ENCODE data around the gene GSG1L. TPM values are rescaled to one million over a fixed set of nuclear protein-coding genes. Genes with fewer than 3 reads are reported as not detected.

GSG1L gene
- total and polyA plus RNA-seq, 4 donors, result not detected

DNA sequence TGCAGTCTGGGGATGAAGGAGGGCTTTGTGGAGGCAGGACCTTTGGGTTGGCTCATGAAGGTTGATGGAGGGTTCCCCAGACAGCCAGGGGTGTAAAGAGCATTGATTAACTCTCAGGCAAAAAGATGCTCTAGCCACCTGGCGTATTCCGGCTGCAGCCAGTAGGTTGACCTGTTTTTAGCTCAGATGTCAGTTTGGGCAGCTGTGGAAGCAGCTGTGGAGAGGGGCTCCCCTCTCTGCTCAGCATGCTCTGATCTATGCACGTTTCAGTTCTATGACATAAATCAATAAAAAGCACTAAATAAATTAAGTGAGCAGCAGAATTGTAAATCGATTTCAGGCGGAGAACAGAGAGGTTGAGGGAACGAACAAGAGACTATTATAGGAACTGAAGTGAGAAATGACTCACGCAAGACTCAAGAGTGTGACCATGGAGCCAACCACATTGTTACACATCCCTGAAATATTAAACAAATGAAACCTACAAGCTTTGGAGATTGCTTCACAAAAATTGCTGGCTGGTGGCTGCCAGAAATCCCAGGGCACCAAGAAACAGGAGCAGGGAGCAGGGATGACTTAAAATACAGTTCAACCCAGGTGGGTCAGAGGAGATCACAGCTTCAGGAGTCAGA, 111.9 kb downstream of the GSG1L start:
- no peak overlapping the region for H3K9ac ChIP-seq (ENCODE audit: low read depth in 1 of 2, low read length in 2 of 2)
- H3K9me3 ChIP-seq (ENCODE audit: control insufficient read depth in 4 of 4, low read length in 3 of 4), result peaks cover 0 to 6% (median 2%) of the 10 kb centered on the region in 4 donors
- DNase-seq (ENCODE audit: low spot score), result no peak
- H3K27me3 ChIP-seq (ENCODE audit: control insufficient read depth in 4 of 4, insufficient read depth in 4 of 4, low read length in 3 of 4), result peaks cover 0 to 2% (median 0%) of the 10 kb centered on the region in 4 donors
- H3K4me3 ChIP-seq (ENCODE audit: low read depth in 1 of 3, low read length in 3 of 3), result no peak overlapping the region
- H3K36me3 ChIP-seq (ENCODE audit: control insufficient read depth in 4 of 4, insufficient read depth in 3 of 4, low read depth in 1 of 4, low read length in 3 of 4), result no peaks in the 10 kb centered on the region
- 74% methylated on average over 7 of the region's 7 CpGs for WGBS
- TF ChIP-seq YY1 (IDR thresholded peaks at IDR 0.05) (no peak), RXRA (IDR thresholded peaks at IDR 0.05) (no peak), ATF3 (IDR thresholded peaks at IDR 0.05) (no peak), HNF4A (conservative IDR thresholded peaks at IDR 0.05) (no peak), FOXA1 (IDR thresholded peaks at IDR 0.05) (no peak), TAF1 (conservative IDR thresholded peaks at IDR 0.05) (no peak), RAD21 (IDR thresholded peaks at IDR 0.05) (no peak), HNF4G (IDR thresholded peaks at IDR 0.05) (no peak)
- TF ChIP-seq, protein P1, sequence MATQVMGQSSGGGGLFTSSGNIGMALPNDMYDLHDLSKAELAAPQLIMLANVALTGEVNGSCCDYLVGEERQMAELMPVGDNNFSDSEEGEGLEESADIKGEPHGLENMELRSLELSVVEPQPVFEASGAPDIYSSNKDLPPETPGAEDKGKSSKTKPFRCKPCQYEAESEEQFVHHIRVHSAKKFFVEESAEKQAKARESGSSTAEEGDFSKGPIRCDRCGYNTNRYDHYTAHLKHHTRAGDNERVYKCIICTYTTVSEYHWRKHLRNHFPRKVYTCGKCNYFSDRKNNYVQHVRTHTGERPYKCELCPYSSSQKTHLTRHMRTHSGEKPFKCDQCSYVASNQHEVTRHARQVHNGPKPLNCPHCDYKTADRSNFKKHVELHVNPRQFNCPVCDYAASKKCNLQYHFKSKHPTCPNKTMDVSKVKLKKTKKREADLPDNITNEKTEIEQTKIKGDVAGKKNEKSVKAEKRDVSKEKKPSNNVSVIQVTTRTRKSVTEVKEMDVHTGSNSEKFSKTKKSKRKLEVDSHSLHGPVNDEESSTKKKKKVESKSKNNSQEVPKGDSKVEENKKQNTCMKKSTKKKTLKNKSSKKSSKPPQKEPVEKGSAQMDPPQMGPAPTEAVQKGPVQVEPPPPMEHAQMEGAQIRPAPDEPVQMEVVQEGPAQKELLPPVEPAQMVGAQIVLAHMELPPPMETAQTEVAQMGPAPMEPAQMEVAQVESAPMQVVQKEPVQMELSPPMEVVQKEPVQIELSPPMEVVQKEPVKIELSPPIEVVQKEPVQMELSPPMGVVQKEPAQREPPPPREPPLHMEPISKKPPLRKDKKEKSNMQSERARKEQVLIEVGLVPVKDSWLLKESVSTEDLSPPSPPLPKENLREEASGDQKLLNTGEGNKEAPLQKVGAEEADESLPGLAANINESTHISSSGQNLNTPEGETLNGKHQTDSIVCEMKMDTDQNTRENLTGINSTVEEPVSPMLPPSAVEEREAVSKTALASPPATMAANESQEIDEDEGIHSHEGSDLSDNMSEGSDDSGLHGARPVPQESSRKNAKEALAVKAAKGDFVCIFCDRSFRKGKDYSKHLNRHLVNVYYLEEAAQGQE (IDR thresholded peaks at IDR 0.05), result no peak
- H3K27ac ChIP-seq (ENCODE audit: low read depth in 1 of 2, low read length in 2 of 2), result no peak overlapping the region
- H3K4me1 ChIP-seq (ENCODE audit: control insufficient read depth in 4 of 4, insufficient read depth in 4 of 4, low read length in 3 of 4), result no peaks in the 10 kb centered on the region

GRCh38 chr16:27950206-27950887, 113.2 kb downstream of the GSG1L start:
- no peaks in the 10 kb centered on the region for H3K36me3 ChIP-seq (ENCODE audit: control insufficient read depth in 4 of 4, insufficient read depth in 3 of 4, low read depth in 1 of 4, low read length in 3 of 4)
- no peak overlapping the region for H3K9ac ChIP-seq (ENCODE audit: low read depth in 1 of 2, low read length in 2 of 2)
- H3K27me3 ChIP-seq (ENCODE audit: control insufficient read depth in 4 of 4, insufficient read depth in 4 of 4, low read length in 3 of 4), result peaks cover 0 to 2% (median 0%) of the 10 kb centered on the region in 4 donors
- TF ChIP-seq ATF3 (IDR thresholded peaks at IDR 0.05) (no peak), SP1 (IDR thresholded peaks at IDR 0.05) (no peak), HNF4A (conservative IDR thresholded peaks at IDR 0.05) (no peak), RAD21 (IDR thresholded peaks at IDR 0.05) (no peak), RXRA (IDR thresholded peaks at IDR 0.05) (no peak), HNF4G (IDR thresholded peaks at IDR 0.05) (no peak)
- TF ChIP-seq, protein P2, sequence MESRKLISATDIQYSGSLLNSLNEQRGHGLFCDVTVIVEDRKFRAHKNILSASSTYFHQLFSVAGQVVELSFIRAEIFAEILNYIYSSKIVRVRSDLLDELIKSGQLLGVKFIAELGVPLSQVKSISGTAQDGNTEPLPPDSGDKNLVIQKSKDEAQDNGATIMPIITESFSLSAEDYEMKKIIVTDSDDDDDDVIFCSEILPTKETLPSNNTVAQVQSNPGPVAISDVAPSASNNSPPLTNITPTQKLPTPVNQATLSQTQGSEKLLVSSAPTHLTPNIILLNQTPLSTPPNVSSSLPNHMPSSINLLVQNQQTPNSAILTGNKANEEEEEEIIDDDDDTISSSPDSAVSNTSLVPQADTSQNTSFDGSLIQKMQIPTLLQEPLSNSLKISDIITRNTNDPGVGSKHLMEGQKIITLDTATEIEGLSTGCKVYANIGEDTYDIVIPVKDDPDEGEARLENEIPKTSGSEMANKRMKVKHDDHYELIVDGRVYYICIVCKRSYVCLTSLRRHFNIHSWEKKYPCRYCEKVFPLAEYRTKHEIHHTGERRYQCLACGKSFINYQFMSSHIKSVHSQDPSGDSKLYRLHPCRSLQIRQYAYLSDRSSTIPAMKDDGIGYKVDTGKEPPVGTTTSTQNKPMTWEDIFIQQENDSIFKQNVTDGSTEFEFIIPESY (IDR thresholded peaks at IDR 0.05), result no peak
- peaks cover 0 to 3% (median under 1%) of the 10 kb centered on the region in 4 donors for H3K9me3 ChIP-seq (ENCODE audit: control insufficient read depth in 4 of 4, low read length in 3 of 4)
- WGBS, result 71% methylated on average over 7 of the region's 7 CpGs
- no peak overlapping the region for H3K27ac ChIP-seq (ENCODE audit: low read depth in 1 of 2, low read length in 2 of 2)
- H3K4me1 ChIP-seq (ENCODE audit: control insufficient read depth in 4 of 4, insufficient read depth in 4 of 4, low read length in 3 of 4), result no peaks in the 10 kb centered on the region
- H3K4me3 ChIP-seq (ENCODE audit: low read depth in 1 of 3, low read length in 3 of 3), result no peak overlapping the region
- no peak for DNase-seq (ENCODE audit: low spot score)
